ENCODE data around the gene GPANK1. TPM values are rescaled to one million over a fixed set of nuclear protein-coding genes. Genes with fewer than 3 reads are reported as not detected.

GPANK1 gene
- total and polyA plus RNA-seq, 9 of the 15 experiments (the other 6 are each of a cell fraction or from before 2014, with no cell fraction given): 32.2 to 111 (median 46.3) TPM

DNA sequence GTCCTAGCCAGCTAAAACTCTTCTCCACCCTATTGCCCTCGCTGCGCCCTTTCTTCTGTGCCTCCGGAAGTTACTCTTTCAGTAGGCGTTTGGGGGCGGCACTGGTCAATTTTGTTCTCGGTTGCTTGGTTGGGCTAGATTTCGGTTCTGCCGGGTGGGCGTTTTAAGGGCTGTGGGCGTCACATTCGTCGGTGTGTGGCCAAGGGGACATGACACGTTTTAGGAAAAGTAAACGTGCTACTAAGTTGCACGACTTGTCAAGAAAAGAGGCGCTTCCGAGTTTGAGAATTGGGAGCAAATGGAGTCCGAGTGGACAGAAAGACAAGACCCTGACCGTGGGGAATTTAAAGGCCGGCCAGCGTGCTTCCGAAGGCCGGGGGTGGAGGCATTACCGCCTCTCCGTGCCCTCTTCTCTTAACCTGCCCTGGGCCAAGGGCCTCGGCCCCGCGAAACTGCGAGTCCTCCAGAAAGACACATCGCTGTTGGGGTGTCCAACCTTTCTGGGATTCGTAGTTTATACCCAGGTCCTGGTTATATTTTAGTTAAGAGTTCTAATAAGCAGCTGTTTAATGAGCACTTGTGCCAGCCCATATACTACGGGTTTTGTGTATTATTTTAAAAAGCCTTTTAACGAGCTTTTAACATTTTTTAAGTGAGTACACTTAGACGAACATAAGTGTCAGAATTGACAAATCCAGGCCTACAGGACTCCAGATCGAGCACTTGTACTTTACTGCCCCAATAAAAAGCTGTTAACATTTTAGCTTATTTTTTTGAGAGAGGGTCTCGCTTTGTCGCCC lies 11.7 kb downstream of the GPANK1 start (continued):
- TF ChIP-seq, protein P1, sequence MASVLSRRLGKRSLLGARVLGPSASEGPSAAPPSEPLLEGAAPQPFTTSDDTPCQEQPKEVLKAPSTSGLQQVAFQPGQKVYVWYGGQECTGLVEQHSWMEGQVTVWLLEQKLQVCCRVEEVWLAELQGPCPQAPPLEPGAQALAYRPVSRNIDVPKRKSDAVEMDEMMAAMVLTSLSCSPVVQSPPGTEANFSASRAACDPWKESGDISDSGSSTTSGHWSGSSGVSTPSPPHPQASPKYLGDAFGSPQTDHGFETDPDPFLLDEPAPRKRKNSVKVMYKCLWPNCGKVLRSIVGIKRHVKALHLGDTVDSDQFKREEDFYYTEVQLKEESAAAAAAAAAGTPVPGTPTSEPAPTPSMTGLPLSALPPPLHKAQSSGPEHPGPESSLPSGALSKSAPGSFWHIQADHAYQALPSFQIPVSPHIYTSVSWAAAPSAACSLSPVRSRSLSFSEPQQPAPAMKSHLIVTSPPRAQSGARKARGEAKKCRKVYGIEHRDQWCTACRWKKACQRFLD (CRISPR knock-in tag; IDR thresholded peaks at IDR 0.05): no peak
- TF ChIP-seq ELF4 (CRISPR knock-in tag; IDR thresholded peaks at IDR 0.05) (peak; percentile 73; the same call in 1 of the 2 replicates), ZNF668 (CRISPR knock-in tag; IDR thresholded peaks at IDR 0.05) (peak; percentile 38; the same call in 1 of the 2 replicates), EP300 (IDR thresholded peaks at IDR 0.05; ENCODE audit: low read length) (no peak; the same call in 1 of the 2 replicates), HLTF (IDR thresholded peaks at IDR 0.05) (peak; percentile 96), MTA2 (IDR thresholded peaks at IDR 0.05; ENCODE audit: low read depth) (peak; percentile 70; the same call in 1 of the 2 replicates), MBD2 (IDR thresholded peaks at IDR 0.05; ENCODE audit: borderline replicate concordance, low read depth) (no peak), BRD4 (IDR thresholded peaks at IDR 0.05) (peak; percentile 98; the same call in 1 of the 2 replicates)
- TF ChIP-seq, protein P2, sequence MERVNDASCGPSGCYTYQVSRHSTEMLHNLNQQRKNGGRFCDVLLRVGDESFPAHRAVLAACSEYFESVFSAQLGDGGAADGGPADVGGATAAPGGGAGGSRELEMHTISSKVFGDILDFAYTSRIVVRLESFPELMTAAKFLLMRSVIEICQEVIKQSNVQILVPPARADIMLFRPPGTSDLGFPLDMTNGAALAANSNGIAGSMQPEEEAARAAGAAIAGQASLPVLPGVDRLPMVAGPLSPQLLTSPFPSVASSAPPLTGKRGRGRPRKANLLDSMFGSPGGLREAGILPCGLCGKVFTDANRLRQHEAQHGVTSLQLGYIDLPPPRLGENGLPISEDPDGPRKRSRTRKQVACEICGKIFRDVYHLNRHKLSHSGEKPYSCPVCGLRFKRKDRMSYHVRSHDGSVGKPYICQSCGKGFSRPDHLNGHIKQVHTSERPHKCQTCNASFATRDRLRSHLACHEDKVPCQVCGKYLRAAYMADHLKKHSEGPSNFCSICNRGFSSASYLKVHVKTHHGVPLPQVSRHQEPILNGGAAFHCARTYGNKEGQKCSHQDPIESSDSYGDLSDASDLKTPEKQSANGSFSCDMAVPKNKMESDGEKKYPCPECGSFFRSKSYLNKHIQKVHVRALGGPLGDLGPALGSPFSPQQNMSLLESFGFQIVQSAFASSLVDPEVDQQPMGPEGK (CRISPR knock-in tag; IDR thresholded peaks at IDR 0.05; ENCODE audit: borderline replicate concordance): no peak
- TF ChIP-seq, protein P3, sequence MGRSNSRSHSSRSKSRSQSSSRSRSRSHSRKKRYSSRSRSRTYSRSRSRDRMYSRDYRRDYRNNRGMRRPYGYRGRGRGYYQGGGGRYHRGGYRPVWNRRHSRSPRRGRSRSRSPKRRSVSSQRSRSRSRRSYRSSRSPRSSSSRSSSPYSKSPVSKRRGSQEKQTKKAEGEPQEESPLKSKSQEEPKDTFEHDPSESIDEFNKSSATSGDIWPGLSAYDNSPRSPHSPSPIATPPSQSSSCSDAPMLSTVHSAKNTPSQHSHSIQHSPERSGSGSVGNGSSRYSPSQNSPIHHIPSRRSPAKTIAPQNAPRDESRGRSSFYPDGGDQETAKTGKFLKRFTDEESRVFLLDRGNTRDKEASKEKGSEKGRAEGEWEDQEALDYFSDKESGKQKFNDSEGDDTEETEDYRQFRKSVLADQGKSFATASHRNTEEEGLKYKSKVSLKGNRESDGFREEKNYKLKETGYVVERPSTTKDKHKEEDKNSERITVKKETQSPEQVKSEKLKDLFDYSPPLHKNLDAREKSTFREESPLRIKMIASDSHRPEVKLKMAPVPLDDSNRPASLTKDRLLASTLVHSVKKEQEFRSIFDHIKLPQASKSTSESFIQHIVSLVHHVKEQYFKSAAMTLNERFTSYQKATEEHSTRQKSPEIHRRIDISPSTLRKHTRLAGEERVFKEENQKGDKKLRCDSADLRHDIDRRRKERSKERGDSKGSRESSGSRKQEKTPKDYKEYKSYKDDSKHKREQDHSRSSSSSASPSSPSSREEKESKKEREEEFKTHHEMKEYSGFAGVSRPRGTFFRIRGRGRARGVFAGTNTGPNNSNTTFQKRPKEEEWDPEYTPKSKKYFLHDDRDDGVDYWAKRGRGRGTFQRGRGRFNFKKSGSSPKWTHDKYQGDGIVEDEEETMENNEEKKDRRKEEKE (IDR thresholded peaks at IDR 0.05; ENCODE audit: borderline replicate concordance in 1 of 2, control insufficient read depth in 1 of 2, low read depth in 2 of 2, low read length in 1 of 2): 0 out of 4 replicates have a peak, but pooled peaks of 1 of the 2 experiments have one; percentile 59
- TF ChIP-seq, protein P4, sequence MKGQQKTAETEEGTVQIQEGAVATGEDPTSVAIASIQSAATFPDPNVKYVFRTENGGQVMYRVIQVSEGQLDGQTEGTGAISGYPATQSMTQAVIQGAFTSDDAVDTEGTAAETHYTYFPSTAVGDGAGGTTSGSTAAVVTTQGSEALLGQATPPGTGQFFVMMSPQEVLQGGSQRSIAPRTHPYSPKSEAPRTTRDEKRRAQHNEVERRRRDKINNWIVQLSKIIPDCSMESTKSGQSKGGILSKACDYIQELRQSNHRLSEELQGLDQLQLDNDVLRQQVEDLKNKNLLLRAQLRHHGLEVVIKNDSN (CRISPR knock-in tag; IDR thresholded peaks at IDR 0.05): no peak; the same call in 1 of the 2 replicates
- TF ChIP-seq, protein P5, sequence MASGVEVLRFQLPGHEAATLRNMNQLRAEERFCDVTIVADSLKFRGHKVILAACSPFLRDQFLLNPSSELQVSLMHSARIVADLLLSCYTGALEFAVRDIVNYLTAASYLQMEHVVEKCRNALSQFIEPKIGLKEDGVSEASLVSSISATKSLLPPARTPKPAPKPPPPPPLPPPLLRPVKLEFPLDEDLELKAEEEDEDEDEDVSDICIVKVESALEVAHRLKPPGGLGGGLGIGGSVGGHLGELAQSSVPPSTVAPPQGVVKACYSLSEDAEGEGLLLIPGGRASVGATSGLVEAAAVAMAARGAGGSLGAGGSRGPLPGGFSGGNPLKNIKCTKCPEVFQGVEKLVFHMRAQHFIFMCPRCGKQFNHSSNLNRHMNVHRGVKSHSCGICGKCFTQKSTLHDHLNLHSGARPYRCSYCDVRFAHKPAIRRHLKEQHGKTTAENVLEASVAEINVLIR (CRISPR knock-in tag; IDR thresholded peaks at IDR 0.05): 0 out of 2 replicates have a peak, but pooled peaks have one; percentile 5
- TF ChIP-seq, protein P6, sequence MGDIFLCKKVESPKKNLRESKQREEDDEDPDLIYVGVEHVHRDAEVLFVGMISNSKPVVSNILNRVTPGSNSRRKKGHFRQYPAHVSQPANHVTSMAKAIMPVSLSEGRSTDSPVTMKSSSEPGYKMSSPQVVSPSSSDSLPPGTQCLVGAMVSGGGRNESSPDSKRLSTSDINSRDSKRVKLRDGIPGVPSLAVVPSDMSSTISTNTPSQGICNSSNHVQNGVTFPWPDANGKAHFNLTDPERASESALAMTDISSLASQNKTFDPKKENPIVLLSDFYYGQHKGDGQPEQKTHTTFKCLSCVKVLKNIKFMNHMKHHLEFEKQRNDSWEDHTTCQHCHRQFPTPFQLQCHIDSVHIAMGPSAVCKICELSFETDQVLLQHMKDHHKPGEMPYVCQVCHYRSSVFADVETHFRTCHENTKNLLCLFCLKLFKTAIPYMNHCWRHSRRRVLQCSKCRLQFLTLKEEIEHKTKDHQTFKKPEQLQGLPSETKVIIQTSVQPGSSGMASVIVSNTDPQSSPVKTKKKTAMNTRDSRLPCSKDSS (IDR thresholded peaks at IDR 0.05; ENCODE audit: low read depth, partially characterized antibody): no peak
- TF ChIP-seq, protein P7, sequence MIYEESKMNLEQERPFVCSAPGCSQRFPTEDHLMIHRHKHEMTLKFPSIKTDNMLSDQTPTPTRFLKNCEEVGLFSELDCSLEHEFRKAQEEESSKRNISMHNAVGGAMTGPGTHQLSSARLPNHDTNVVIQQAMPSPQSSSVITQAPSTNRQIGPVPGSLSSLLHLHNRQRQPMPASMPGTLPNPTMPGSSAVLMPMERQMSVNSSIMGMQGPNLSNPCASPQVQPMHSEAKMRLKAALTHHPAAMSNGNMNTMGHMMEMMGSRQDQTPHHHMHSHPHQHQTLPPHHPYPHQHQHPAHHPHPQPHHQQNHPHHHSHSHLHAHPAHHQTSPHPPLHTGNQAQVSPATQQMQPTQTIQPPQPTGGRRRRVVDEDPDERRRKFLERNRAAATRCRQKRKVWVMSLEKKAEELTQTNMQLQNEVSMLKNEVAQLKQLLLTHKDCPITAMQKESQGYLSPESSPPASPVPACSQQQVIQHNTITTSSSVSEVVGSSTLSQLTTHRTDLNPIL (CRISPR knock-in tag; IDR thresholded peaks at IDR 0.05): no peak
